Measurements from ENCODE around the gene OSBPL3.

Gene OSBPL3

DNA sequence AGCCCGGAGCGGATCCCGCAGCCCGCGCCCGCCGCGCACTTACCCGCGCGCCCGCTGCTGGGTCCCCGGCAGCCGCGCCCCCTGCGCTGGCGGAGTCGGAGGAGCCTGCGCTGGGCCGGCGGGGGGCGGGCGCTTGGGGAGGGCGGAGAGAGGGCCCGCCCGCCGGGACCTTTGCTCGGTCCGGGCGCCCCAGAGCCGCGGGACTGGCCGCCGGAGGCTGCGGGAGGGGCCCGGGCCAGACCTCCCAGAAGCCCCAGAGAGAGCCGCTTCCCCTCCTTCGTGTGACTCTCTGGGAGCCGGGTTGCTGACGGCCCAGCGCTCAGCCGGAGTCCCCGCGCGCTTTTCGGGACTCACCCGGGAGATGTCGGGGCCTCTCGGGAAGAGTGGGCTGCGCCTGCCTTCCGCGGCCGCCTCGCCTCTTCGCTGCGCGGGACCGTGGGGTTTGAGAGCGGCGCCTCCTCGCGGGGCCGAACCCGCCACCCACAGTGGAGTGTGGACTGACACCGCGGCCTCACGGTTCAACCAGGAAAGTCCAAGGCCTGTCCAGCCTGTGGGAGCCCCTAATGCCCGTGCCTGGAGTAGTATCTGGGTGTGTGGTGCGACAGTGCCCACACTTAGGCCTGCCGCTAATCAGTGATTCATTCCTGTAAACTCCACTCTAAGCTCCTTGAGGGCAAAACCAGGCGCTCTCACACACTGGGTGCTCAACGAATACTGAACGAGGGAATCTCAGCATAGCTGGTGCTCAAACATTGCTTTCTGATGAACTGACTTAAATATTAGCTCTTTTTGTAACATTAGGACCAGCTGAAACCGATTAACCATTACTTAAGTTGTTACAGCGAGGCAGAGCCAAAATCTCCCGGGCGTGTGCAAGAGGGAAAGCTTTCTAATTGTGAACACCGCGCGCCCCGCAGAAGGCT lies 222.4 kb downstream of the OSBPL3 start, which contains the start of gene GSDME:
TSS of gene GSDME (minus strand) at position 112 of the 923 bp plus-strand sequence. CDS start 7,690 bp downstream, outside the sequence.
- peak; percentile 70 for ATAC-seq
- H3K4me1 Mint-ChIP-seq, result peaks cover 28% of the 10 kb centered on the region
- peaks cover 9% of the 10 kb centered on the region for H3K9me3 Mint-ChIP-seq
- peaks cover 4% of the 10 kb centered on the region for H3K36me3 Mint-ChIP-seq (ENCODE audit: low read depth)
- peaks cover 66% of the 10 kb centered on the region for H3K27me3 Mint-ChIP-seq
- peak within 1 kb of the TSS; percentile 86 for H3K27ac Mint-ChIP-seq
- peak; percentile 54 for DNase-seq
- peak within 1 kb of the TSS; percentile 81 for H3K4me3 Mint-ChIP-seq

DNA sequence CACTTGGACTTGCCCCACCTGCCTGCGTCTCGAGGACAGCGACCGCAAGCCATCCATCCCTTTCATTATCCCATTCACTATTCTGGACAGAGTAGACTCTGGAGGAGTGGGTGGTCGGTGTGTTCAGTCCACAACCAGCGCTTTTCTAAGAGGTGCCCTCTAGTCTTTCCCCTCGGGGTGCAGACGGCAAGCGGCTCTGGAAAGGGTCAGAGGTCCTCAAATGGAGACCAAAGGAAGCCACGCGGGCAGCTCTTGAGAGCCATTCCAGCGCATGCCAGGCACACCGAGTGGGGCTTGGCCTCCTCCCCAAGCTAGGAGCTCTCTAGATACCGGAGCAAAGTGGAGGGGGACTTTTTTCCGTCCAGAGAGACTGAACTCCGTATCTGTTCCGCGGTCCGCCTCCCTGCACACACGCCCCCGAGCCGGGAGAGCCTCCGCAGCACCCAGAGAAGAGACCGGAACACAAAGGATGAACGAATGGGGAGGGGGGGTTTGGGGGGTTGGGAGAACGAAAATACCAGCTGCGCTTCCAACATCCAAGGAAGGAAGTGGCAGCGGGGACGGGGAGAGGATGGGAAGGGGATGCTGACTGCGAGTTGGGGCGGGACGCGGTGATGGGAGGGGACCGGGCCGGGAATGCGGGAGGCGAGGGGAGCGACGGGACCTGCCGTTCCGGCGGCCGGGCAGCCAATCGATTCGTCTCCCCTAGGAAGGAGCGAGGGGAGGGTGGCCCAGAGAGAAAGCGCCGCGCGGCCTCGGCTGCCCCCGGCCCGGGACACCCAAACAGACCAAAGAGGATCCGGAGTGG lies 223.2 kb downstream of the OSBPL3 start:
- H3K4me3 Mint-ChIP-seq, result peak overlapping the region; percentile 81

DNA sequence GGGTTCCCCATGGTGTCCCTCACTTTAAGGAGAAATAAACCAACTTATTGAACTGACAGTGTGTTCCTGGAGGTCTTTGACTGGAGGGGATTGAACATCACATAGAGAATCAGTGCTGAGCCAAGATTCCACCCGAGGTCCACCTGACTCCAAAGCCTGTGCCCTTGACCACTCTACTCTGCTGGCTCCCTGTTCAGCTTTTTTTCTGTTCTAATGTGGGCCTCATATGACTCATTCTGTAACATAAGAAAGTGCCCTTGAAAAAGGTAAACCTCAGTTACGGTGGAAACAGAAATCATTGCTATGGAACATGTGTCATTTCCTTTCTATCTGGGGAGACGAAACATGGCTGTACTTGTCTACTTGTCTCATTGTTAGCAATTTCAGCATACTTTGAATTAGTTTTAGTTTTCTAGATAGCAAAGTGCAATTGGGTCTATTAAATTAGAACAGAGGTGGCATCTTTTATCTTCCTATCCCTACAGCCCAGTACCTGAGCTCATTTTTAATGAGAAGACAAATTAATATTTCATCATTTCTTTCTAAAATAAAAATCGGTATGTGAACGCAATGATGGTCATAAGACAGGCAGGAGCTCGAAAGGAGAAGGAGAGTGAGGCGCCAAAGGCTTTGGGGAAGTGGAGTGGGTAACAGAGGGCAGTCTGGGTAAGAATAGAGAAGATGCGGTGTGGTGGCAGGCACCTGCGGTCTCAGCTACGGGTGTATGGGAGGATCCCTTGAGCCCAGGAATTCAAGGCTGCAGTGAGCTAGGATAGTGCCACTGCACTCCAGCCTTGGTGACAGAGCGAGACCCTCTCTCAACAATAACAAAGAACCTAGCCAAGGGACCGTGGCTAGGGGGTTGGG lies 224.2 kb downstream of the OSBPL3 start:
- Mint-ChIP-seq H3K27me3 (peaks cover 56% of the 10 kb centered on the region), H3K36me3 (ENCODE audit: low read depth) (peaks cover 4% of the 10 kb centered on the region), H3K4me1 (peaks cover 28% of the 10 kb centered on the region), H3K27ac (peak overlapping the region; percentile 86), H3K4me3 (peak overlapping the region; percentile 81), H3K9me3 (peaks cover 4% of the 10 kb centered on the region)
- DNase-seq (peak; percentile 13), ATAC-seq (peak; percentile 74)

More for the DNA sequence above, 223.2 kb downstream of the OSBPL3 start:
- Mint-ChIP-seq H3K4me1 (peaks cover 28% of the 10 kb centered on the region), H3K27me3 (peaks cover 66% of the 10 kb centered on the region), H3K9me3 (peaks cover 9% of the 10 kb centered on the region), H3K27ac (peak overlapping the region; percentile 86), H3K36me3 (ENCODE audit: low read depth) (peaks cover 4% of the 10 kb centered on the region)
- DNase-seq, result peak; percentile 29
- peak; percentile 6 for ATAC-seq

DNA sequence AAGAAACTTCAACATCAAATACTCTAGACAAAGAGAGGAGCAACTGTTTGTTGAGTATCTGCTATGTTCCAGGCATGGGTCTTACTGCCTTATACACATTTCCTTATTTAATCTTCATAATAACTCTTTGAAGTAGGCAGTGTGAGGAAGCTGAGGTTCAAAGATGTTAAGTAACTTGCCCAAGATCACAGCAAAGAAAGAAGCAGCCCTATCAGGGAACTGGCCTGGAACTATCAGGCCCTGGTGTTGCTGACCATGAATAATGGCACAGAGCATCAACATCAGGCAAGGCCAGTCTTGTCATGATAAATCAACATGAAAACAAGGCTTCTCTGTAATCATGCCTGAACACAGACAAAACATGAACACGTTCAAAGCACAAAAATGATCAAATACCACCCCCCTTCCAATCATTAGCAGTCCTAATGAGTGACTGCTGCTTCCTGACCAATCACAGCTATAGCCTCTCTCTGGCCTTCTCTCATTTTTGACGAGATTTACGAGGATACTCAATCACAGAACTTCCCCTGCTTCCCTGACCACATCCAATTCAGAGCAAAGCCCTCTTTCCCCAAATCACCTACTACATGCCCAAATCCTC lies 225.0 kb downstream of the OSBPL3 start:
- H3K27me3 Mint-ChIP-seq, result peaks cover 50% of the 10 kb centered on the region

DNA sequence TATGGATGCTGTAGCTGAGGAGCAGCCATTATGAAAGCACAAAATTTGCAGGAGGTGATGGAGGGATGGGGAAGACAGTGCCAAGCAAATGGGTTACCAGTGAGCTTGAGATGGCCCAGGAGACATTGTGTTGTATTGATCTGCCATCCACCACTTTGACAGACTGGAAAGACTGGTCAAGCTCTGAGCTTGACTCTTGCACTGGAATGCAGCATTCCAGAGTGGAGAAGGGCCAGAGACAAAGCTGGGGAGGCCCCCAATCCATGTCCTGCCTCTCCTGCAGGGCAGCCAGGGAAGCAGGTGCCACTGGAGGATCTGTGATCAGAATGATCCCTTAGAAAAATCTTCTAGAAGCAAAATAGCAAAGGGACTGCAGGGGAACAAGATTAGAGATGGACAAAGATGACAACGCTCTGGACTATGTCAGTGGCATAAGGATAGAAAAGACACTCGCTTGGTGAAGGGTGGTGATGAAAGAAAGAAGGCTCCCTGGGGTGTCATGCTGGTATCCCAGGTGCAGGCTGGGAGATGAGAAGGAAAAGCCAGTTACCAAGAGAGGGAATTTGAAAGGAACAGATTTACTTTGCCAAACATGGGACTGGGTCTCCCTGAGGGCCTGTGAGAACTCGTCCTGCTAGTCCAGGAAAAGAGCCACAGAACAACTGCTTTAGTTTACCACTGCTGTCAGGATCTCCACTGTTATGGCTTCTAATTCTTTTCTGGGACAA lies 227.7 kb downstream of the OSBPL3 start:
- no peaks in the 10 kb centered on the region for H3K9me3 Mint-ChIP-seq
- H3K36me3 Mint-ChIP-seq (ENCODE audit: low read depth), result peaks cover 4% of the 10 kb centered on the region
- H3K4me1 Mint-ChIP-seq, result peaks cover 25% of the 10 kb centered on the region
- H3K27ac Mint-ChIP-seq, result no peak overlapping the region
- ATAC-seq (no peak), DNase-seq (no peak)
- H3K27me3 Mint-ChIP-seq, result peaks cover 40% of the 10 kb centered on the region
- no peak overlapping the region for H3K4me3 Mint-ChIP-seq

More for the DNA sequence above, 225.0 kb downstream of the OSBPL3 start:
- ATAC-seq (no peak), DNase-seq (no peak)
- Mint-ChIP-seq H3K4me1 (peaks cover 28% of the 10 kb centered on the region), H3K27ac (peak overlapping the region; percentile 86), H3K9me3 (peaks cover 4% of the 10 kb centered on the region), H3K36me3 (ENCODE audit: low read depth) (peaks cover 4% of the 10 kb centered on the region), H3K4me3 (peak overlapping the region; percentile 81)

GRCh38 chr7:24751484-24751883 lies 228.5 kb downstream of the OSBPL3 start:
- Mint-ChIP-seq H3K9me3 (no peaks in the 10 kb centered on the region), H3K36me3 (ENCODE audit: low read depth) (peaks cover 4% of the 10 kb centered on the region), H3K27me3 (peaks cover 43% of the 10 kb centered on the region), H3K27ac (no peak overlapping the region), H3K4me3 (no peak overlapping the region), H3K4me1 (peaks cover 22% of the 10 kb centered on the region)
- ATAC-seq (no peak), DNase-seq (no peak)

- Mint-ChIP-seq H3K4me1 (peaks cover 12% of the 10 kb centered on the region), H3K27ac (no peak overlapping the region), H3K27me3 (peaks cover 38% of the 10 kb centered on the region), H3K4me3 (no peak overlapping the region), H3K9me3 (no peaks in the 10 kb centered on the region), H3K36me3 (ENCODE audit: low read depth) (peaks cover 4% of the 10 kb centered on the region)
- ATAC-seq (no peak), DNase-seq (no peak)
Measured at GRCh38 chr7:24750441-24751055, 229.4 kb downstream of the OSBPL3 start.

DNA sequence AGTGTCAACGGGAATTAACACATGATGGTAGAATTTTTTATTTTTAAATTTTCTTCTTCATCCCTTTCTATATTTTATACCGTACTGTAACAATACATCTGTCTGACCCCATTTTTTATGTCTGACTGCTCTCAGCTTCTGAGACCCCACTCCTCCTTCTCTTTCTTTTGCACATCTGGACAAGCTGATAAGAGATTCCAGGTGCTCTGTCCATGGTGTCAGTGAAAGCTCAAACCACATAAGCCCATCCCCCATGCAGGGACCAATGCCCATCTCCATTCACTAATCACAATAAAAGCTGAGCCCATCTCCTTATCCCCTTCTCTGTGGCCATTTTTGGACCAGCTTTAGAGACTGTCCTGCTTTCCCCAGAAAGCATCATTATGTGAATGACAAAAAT lies 231.5 kb downstream of the OSBPL3 start:
- Mint-ChIP-seq H3K36me3 (ENCODE audit: low read depth) (no peaks in the 10 kb centered on the region), H3K9me3 (no peaks in the 10 kb centered on the region), H3K27me3 (peaks cover 36% of the 10 kb centered on the region), H3K27ac (no peak overlapping the region), H3K4me1 (no peaks in the 10 kb centered on the region), H3K4me3 (no peak overlapping the region)
- DNase-seq (no peak), ATAC-seq (no peak)

Data from activated naive CD8-positive, alpha-beta T cell treated with anti-CD3 and anti-CD28 coated beads, Interleukin-2, amount 50 U/mL, for 24 hours (primary cell).